OCI-LY3 (cell line): Measurements from ENCODE around the gene EFCAB11.
A peak's percentile ranks its signal among the peaks of the same experiment; 100 is the strongest.

Experiments
- H2AFZ ChIP-seq: fragments of 200-600, 300-600 bp; shearing (Covaris generic); 2 replicates; pipeline ENCODE4 v1.6.0; 2014; ENCODE audit warnings: antibody characterized with exemption, low read depth, low read length
- H3K27ac ChIP-seq: fragments of 200-600, 300-600 bp; sonication (generic); 2 replicates; pipeline ENCODE4 v1.5.1; 2014; ENCODE audit warnings: mild to moderate bottlenecking, low read length, moderate library complexity, mixed read lengths
- H3K27me3 ChIP-seq: fragments of 200-600, 300-600 bp; sonication (generic); 2 replicates; pipeline ENCODE4 v1.6.1; 2014; ENCODE audit warnings: low read depth, low read length, mixed read lengths
- H3K36me3 ChIP-seq: fragments of 200-600, 300-600 bp; sonication (generic); replicated peaks from 2 replicates; pipeline ENCODE3; 2014; ENCODE audit warnings: low read depth, low read length, mixed read lengths
- H3K4me1 ChIP-seq: fragments of 300-600, 200-600 bp; sonication (generic); 2 replicates; pipeline ENCODE4 v1.6.1; 2014; ENCODE audit warnings: low read length, mixed read lengths
- H3K4me2 ChIP-seq: fragments of 200-600, 300-600 bp; sonication (generic); 2 replicates; pipeline ENCODE4 v1.6.1; 2014; ENCODE audit warnings: low read length, mixed read lengths
- H3K4me3 ChIP-seq: fragments of 300-600, 200-600 bp; sonication (generic); 2 replicates; pipeline ENCODE4 v1.5.1; 2014; ENCODE audit warnings: antibody characterized with exemption, mild to moderate bottlenecking, low read length, moderate library complexity
- H3K79me2 ChIP-seq: fragments of 300-600, 200-600 bp; shearing (Covaris generic); 2 replicates; pipeline ENCODE4 v1.6.1; 2014; ENCODE audit warnings: mild to moderate bottlenecking, low read length, mixed read lengths
- H3K9ac ChIP-seq: fragments of 300-600, 200-600 bp; shearing (Covaris generic); 2 replicates; pipeline ENCODE4 v1.6.0; 2014; ENCODE audit warnings: mild to moderate bottlenecking, low read length, moderate library complexity
- H3K9me3 ChIP-seq: fragments of 200-600, 300-600 bp; shearing (Covaris generic); 2 replicates; pipeline ENCODE4 v1.6.1; 2014; ENCODE audit warnings: low read length, mixed read lengths; ENCODE audit not compliant: insufficient read depth
- H4K20me1 ChIP-seq: fragments of 200-600, 300-600 bp; sonication (generic); 2 replicates; pipeline ENCODE4 v1.6.1; 2016; ENCODE audit warnings: low read length, mixed read lengths; ENCODE audit not compliant: insufficient read depth
- CTCF ChIP-seq: fragments of 200-600, 300-600 bp; sonication (generic); IDR thresholded peaks from 2 replicates; pipeline ENCODE4 v1.5.1; 2014; ENCODE audit warnings: antibody characterized with exemption, low read length, low read depth
- EZH2phosphoT487 ChIP-seq: fragments of 200-600 bp; shearing (Covaris generic); IDR thresholded peaks from 2 replicates; pipeline ENCODE4 v1.6.1; 2018; ENCODE audit warnings: antibody characterized with exemption, mixed run types, low read depth

EFCAB11 gene

DNA sequence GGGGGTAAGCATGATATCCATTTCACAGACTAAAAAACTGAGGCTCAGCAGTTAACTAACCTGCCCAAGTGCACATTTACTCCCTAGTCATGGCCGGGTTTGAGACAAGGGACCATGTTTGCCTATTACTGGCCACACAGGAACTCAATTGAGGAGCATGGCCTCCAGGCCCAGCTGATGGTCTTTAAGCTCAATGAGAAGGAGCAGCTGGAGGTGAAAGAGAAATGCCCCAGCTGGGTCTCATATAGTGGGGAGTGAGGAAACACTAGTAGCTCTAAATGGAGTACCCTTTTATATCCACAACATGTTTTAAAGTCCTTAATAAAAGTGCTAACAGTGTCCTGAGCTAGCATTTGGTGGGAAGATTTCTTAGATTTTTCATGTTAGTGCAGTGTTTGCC lies 2.8 kb upstream of the EFCAB11 start:
- peaks cover 14% of the 10 kb centered on the region for H3K4me1 ChIP-seq
- no peak for TF ChIP-seq CTCF
- TF ChIP-seq EZH2phosphoT487, result no peak
- no peaks in the 10 kb centered on the region for H3K9me3 ChIP-seq
- no peak overlapping the region for H2AFZ ChIP-seq
- H3K27me3 ChIP-seq, result no peaks in the 10 kb centered on the region
- peak overlapping the region; percentile 89 for H3K4me2 ChIP-seq
- peaks cover 40% of the 10 kb centered on the region for H3K36me3 ChIP-seq
- peak overlapping the region; percentile 91 for H3K4me3 ChIP-seq
- H3K79me2 ChIP-seq, result peaks cover 66% of the 10 kb centered on the region
- H4K20me1 ChIP-seq, result 0 out of 2 replicates have a peak, but pooled peaks cover 15% of the 10 kb centered on the region
- H3K27ac ChIP-seq, result no peak overlapping the region
- peak overlapping the region; percentile 96; the same call in 1 of the 2 replicates for H3K9ac ChIP-seq

- peaks cover 14% of the 10 kb centered on the region for H3K4me1 ChIP-seq
- H3K4me3 ChIP-seq, result peak overlapping the region; percentile 91
- H3K27me3 ChIP-seq, result no peaks in the 10 kb centered on the region
- H3K36me3 ChIP-seq, result peaks cover 37% of the 10 kb centered on the region
- no peak overlapping the region for H2AFZ ChIP-seq
- H3K9ac ChIP-seq, result peak overlapping the region; percentile 96
- TF ChIP-seq EZH2phosphoT487, result no peak
- TF ChIP-seq CTCF, result no peak
- H3K9me3 ChIP-seq, result no peaks in the 10 kb centered on the region
- H3K4me2 ChIP-seq, result peak overlapping the region; percentile 89
- peaks cover 58% of the 10 kb centered on the region for H3K79me2 ChIP-seq
- H4K20me1 ChIP-seq, result 0 out of 2 replicates have a peak, but pooled peaks cover 13% of the 10 kb centered on the region
- peak overlapping the region; percentile 89 for H3K27ac ChIP-seq
Observed at GRCh38 chr14:89956661-89957009, 2.1 kb upstream of the EFCAB11 start.

- Histone ChIP-seq H3K4me1 (peaks cover 14% of the 10 kb centered on the region), H3K4me3 (peak within 1 kb of the TSS; percentile 91), H3K9ac (peak within 1 kb of the TSS; percentile 96), H2AFZ (peak within 1 kb of the TSS; percentile 99), H4K20me1 (0 out of 2 replicates have a peak, but pooled peaks cover 8% of the 10 kb centered on the region), H3K36me3 (peaks cover 36% of the 10 kb centered on the region), H3K27me3 (no peaks in the 10 kb centered on the region), H3K79me2 (peaks cover 52% of the 10 kb centered on the region), H3K27ac (peak within 1 kb of the TSS; percentile 89), H3K9me3 (no peaks in the 10 kb centered on the region), H3K4me2 (peak within 1 kb of the TSS; percentile 92)
- TF ChIP-seq CTCF (peak; percentile 22; the same call in 1 of the 2 replicates), EZH2phosphoT487 (no peak)
Observed at GRCh38 chr14:89955745-89956660, 1.5 kb upstream of the EFCAB11 start, which contains the start of gene TDP1. TDP1 (plus strand) TSS chr14:89955927; CDS start chr14:89963115, 7,188 bp downstream.

DNA sequence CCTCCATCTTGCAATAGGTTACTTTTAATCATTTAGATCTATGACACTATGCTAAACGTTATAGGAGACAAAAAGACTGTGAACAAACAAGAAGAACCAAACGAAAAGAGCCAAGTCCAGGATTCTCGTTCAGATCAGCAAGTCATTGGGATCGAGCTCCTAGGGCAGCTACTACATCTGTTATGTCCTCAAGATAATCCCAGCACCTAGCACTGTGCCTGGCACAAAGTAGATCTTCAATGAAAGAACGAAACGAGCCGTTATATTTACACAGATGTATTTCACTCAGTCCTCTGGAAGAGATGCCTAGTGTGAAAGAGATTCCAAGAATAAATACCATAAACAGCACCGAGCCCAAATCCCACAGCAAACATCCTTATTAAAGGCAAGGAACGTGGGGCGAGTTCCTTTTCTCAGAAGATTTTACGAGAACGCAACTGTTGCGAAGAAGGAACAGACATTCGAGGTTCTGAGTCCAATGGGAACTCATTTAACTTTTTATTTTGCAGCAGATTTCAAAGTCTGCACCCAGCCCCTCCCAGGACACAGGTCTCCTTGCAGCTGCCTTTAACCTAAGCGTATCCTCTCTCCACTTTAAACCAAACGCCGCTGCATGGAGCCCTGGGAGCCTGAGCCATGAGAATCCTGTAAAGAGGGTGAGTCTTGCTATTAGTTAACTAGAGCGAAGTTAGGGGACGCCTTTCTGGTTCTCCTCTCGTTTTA lies 653 bp upstream of the EFCAB11 start:
- Histone ChIP-seq H3K4me2 (peak overlapping the region; percentile 92), H3K9me3 (no peaks in the 10 kb centered on the region), H3K4me1 (peaks cover 14% of the 10 kb centered on the region), H4K20me1 (no peaks in the 10 kb centered on the region), H3K9ac (peak overlapping the region; percentile 76), H3K79me2 (peaks cover 44% of the 10 kb centered on the region), H3K4me3 (peak overlapping the region; percentile 91), H2AFZ (peak overlapping the region; percentile 99), H3K27ac (peak overlapping the region; percentile 89), H3K27me3 (no peaks in the 10 kb centered on the region), H3K36me3 (peaks cover 36% of the 10 kb centered on the region)
- no peak for TF ChIP-seq EZH2phosphoT487
- no peak for TF ChIP-seq CTCF
